Left forelimb (tissue), 1 donor: ENCODE data around the gene COA6.
"Not testable (repeated sequence)": the region's sequence is repeated elsewhere in the genome, so short reads cannot be mapped to it uniquely, and the experiment has no call there.

Source experiments
- DNase-seq: peaks from one replicate; pipeline ENCODE4 v3.0.0-alpha.2; 2018; ENCODE audit warnings: low spot score

Gene COA6

DNA sequence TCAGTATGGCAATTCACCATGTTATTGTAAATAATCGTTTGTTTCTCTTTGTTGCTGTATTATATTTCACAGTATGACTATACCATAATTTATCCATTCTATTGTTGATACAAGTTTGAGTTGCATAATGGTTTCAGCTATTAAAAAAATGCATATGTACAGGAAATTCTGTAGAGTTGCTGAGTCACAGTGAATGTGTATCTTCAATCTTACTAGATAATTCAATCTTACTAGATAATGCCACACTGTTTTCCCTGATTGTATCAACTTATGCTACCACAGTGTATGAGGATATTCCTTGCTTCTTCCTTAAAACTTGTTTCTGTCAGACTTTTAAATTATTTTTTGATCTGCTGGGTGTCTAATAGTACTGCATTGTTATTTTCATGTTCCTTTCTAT is 3.5 kb upstream of the COA6 start:
- no peak for DNase-seq

GRCh38 chr1:234371414-234371813 is 1.8 kb upstream of the COA6 start:
- DNase-seq, result no peak

DNA sequence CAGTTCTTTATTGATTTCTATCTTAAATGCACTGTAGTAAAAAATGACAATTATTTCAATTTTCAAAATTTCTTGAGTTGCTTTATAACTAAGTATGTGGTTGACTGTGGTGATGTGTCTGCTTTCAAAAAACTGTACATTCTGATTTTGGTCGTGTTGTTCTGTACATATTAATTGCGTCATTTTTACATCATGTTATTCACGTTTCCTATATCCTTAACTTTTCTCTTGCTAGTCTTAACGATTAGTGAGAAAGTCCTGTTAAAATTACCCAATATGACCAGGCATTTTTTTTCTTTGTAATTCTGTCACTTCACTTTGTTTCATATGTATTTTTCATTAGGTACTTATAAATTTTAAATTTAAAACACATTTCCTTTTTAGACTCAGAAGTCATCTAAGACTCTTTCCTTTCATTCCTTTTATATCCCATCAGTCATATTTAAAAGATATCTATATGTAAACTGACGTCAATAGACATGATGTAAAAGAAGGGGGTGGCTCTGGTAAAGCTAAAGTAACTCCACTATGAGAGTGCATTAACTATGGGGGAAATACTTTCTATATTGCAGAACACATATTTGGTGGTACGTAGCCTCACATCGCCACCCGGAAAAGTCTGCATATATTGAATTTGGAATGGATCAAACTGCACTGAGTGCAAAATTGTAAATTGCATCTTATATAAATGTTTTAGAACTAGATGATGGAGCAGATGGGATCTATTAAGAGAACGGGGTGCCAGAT is 1.1 kb upstream of the COA6 start:
- DNase-seq, result no peak

DNA sequence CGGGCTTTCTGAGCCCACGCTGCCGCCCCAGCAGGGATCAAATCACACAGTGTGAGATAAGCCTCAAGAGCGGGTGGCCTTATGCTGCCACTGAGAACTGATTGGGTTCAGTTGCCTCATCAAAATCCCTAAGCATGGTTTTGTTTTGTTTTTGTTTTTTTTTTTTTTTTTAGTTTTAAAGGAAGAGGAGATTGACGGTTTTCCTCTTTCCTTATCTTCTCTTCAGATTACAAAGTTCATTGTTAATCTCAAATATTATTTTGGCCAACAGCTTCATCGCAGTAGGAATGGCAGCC is 651 bp downstream of the COA6 start:
- no peak for DNase-seq

- DNase-seq, result no peak
These were observed 2.4 kb downstream of the COA6 start for GRCh38 chr1:234375672-234376071.

DNA sequence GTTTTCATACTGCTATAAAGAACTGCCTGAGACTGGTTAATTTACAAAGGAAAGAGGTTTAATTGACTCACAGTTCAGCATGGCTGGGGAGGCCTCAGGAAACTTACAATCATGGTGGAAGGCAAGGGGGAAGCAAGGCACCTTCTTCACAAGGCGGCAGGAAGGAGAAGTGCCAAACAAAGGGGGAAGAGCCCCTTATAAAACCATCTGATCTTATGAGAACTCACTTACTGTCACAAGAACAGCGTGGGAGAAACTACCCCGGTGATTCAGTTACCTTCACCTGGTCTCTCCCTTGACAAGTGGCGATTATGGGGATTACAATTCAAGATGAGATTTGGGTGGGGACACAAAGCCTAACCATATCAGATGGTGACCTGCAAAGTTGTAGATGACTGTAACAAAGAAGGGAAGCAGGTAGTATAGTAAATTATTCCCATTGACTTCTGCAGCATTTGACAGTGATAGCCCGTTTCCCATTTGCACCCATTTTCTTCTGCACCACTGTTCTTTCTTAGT is 6.4 kb downstream of the COA6 start:
- not testable (repeated sequence) for DNase-seq

GRCh38 chr1:234381699-234382555 is 8.7 kb downstream of the COA6 start:
- no peak for DNase-seq

DNA sequence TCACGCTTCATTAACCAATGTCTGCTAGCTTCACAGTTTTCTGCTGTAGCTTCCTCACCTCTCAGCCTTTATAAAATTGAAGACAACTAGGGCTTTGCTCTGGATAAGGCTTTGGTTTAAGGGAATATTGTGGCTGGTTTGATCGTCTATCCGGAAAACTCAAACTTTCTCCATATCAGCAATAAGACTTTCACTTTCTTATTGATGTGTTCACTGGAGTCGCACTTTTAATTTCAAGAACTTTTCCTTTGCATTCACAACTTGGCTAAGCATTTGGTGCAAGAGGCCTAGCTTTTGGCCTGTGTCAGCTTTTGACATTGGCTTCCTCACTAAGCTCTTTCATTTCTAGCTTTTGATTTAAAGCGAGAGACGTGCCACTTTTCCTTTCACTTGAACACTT is 12.9 kb downstream of the COA6 start:
- no peak for DNase-seq

GRCh38 chr1:234388094-234388493 is 14.8 kb downstream of the COA6 start:
- no peak for DNase-seq

- DNase-seq, result no peak
These were observed 19.9 kb downstream of the COA6 start for GRCh38 chr1:234393190-234393589.

DNA sequence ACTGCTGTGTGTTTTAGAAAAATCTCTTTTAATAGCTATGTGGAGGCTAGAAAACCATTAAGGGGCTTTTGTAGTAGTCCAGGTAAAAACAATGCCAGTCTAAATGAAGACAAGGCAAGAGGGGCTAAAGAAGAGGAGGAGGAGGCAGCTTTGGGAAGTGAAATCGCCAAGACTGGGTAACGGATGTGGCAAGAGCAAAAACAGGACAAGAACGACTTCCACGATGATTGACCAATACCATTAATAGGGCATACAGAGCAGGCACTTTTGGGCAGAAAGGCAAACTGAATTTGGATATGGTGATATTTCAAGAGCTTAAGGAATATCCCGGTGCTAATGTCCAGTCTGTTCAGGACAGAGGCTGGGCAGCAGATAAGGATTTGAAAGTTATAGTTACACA is 22.0 kb downstream of the COA6 start:
- DNase-seq, result no peak

DNA sequence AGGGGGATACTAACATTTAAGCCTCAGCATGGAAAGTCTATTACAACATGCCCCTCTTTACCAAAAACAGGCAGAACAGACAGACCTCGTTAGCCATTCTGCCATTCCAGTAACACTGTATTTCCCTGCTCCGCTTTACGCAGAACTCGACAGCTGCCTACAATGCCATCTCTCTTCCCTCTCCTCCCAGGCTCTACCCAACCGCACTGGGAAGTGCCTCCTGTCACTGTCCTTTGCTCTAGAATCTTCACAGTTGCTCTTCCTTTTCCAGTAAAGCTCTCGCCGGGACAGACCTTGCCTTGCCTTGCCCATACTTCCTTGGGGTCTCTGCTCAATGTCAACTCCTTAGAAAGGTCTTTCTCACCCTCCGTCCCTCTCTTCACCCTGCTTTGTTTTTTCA is 22.8 kb downstream of the COA6 start:
- no peak for DNase-seq

DNA sequence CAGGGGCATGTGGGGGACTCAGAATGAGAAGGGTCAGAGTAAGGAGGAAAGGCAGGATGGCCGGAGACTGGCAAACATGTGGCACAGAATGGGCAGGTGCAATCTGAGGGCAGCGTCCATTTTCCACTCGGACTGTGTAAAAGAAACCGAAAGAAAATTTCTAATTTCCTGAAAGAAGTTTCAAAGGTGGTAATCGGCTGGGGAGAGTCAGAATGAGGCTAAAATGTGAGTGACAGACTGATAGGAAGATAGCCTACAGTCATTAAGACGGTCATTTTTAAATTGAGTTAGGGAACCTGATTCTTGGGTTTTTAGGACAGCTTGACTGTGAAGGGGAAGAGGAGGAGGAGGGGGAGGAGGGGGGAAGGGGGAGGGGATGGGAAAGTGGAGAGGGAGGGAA is 23.6 kb downstream of the COA6 start:
- no peak for DNase-seq

DNA sequence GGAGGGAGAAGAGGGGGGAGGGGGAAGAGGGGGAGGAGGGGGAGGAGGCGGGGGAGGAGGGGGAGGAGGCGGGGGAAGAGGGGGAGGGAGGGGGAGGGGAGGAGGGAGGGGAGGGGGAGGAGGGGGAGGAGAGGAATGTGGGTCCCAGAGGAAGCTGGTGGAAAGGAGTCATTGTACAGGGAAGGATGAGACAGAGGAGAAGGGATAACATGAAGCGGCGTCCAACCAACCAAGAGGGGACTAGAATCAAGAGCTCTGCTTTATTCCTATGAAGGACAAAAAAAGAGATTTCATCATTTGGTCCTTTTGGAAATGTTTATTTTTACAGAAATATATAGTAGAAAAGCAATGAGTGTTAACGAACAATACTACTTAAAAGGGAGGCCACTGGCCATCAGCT is 24.5 kb downstream of the COA6 start:
- no peak for DNase-seq

DNA sequence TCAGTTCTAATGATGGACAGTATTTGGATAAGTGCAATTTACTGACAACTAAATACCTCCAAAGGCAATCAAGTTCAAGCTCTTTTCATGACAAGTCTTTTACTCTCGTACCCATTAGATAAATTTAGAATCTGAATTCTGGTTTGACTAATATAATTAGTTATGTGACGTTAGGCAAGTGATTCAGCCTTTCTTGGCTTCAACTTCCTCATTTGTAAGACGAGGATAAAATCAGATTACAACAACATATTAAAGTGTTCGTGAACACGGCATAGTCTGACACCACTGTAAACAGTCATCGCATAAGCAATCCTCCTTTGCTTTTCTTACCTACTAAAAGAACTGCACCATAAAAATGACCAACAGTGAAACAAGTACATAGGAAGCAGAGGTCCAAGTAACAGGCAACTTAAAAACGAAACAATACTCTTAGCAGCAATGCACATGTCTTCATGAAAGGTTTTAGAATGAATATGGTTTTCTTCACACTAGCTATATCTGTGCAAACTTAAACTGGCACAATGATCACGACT is 25.7 kb downstream of the COA6 start:
- no peak for DNase-seq

DNA sequence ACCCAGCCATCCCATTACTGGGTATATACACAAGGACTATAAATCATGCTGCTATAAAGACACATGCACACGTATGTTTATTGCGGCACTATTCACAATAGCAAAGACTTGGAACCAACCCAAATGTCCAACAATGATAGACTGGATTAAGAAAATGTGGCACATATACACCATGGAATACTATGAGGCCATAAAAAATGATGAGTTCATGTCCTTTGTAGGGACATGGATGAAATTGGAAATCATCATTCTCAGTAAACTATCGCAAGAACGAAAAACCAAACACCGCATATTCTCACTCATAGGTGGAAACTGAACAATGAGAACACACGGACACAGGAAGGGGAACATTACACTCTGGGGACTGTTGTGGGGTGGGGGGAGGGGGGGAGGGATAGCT is 26.3 kb downstream of the COA6 start:
- not testable (repeated sequence) for DNase-seq

- no peak for DNase-seq
These were observed 27.5 kb downstream of the COA6 start for GRCh38 chr1:234400773-234401172.

DNA sequence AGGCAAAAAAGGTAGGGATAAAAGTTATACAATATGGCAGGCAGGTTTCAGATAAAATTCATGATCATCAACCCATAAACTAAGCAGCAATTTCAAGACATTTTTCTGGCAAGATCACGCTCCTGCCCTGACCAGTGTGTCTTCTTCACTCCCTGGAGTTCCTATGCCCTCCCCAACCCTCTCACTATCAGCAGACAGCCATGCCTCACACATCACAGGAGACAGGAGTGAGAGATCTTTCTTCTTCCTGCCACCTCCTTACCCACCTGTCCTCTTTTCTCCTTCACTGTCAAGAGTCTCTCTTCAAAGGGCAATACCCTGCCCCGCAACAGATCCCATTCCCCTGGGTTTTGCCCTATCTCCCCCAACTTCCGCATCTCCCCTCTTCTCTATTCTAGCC is 28.4 kb downstream of the COA6 start:
- DNase-seq, result no peak

DNA sequence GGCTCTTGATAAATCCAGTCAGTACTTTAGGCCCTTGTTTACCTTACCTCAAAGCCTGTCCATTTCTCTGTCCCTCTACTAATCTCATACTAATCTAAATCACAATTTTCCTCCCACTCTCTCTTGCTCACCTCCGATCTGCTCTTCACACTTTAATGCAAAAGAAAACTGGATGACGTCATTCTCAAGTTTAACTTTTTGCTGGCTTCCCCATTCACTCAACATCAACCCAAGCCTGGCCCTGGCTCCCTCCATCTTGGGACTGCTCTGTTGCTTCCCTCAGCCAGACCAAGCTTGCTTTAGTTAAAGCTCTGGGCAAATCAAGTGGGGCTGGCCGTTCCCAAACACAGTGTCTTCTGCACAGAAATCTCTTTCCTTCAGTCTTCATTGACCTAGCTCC is 29.7 kb downstream of the COA6 start:
- no peak for DNase-seq

- no peak for DNase-seq
These were observed 32.4 kb downstream of the COA6 start for GRCh38 chr1:234405676-234406075.

DNA sequence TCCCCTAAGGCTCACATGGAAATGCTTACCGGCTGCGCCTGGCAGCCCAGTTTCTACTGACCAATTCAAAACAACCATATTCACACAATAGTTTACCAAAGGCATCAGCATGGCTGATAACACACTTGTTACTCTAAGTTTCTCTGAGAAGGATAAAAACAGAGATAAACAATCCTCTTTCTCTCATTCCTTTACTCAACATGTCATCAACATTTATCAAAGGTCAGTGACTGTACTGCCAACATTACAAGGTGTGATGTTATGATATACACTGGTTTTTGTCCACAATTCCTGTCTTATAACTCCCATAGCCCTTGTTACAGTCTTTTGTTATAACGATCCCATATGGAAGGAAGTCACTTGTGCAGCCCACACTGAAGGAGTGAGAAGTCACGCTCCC is 33.6 kb downstream of the COA6 start:
- no peak for DNase-seq

DNA sequence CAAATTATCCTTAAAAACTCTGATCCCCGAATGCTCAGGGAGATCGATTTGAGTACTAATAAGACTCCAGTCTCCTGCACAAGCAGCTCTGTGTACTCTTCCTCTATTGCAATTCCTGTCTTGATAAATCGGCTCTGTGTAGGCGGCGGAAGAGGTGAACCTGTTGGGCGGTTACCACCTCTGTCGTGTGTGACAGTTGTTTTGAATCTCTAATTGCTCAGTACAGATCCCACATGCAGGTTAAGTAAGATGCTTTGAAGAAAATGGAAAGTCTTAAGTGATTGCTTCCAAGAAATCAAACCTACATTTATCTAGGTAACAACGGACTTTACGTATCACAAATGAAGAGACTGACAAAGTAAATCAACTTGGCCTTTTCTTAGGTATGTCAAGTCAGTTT is 35.5 kb downstream of the COA6 start:
- no peak for DNase-seq

GRCh38 chr1:234409328-234409727 is 36.1 kb downstream of the COA6 start:
- DNase-seq, result no peak
